Superior temporal gyrus (tissue), 1 donor: ENCODE measurements around the gene HNRNPCL2.
"Not testable (repeated sequence)": the region's sequence is repeated elsewhere in the genome, so short reads cannot be mapped to it uniquely, and the experiment has no call there.

Experiments used
- DNase-seq: peaks from one replicate; pipeline ENCODE4 v3.0.0-alpha.2; 2016; ENCODE audit errors: extremely low spot score

The HNRNPCL2 gene

DNA sequence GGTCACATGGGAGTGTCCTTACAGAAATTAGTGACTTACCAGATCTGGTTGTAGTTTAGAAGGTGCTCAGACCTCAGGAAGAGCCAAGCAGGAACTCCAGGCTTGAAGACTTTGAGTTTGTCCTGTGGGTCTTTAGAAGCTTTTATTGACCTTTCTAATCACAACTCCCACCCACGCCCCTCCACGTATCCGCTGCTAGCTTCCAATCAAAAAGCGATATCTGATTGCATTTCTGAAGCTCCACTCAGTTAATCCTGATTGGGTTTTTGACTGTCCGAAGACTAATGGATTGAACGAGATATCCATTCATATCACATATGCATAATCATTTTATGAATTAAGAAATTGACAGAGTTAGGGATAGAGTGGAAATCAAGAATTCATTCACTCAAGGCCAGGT lies at the start of gene HNRNPCL2:
TSS of gene HNRNPCL2 (minus strand) at position 101 of the 400 bp plus-strand sequence. CDS start 454 bp downstream, outside the sequence.
- not testable (repeated sequence) for DNase-seq

DNA sequence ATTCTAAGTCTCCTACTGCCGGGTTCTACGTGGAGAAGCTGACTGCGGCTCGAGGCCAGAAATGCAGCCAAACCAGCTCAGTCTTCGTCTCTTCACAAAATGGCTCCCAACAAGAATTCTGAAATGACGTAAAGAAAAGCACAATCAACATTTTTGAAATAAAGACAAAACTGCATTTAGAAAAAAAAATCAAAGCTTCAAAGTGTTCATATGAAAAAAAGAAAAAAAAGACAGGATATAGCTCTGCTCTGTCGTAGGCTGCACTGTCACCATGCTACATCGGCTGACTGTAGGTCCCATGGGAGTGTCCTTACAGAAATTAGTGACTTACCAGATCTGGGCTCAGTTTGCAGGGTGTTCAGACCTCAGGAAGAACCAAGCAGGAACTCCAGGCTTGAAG lies 48.9 kb upstream of the HNRNPCL2 start, which contains the start of gene HNRNPCL4:
TSS of gene HNRNPCL4 (minus strand) at position 101 of the 400 bp plus-strand sequence. CDS start 164 bp downstream, outside the sequence.
- DNase-seq, result not testable (repeated sequence)

DNA sequence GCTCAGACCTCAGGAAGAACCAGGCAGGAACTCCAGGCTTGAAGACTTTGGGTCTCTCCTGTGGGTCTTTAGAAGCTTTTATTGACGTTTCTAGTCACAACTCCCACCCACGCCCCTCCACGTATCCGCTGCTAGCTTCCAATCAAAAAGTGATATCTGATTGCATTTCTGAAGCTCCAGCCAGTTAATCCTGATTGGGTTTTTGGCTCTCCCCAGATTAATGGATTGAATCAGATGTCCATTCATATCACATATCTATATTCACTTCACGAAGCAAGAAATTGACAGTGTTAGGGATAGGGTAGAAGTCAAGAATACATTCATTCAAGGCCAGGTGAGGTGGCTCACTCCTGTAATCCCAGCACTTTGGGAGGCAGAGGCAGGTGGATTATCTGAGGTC lies 39.3 kb upstream of the HNRNPCL2 start, which contains the start of gene PRAMEF26:
TSS of gene PRAMEF26 (minus strand) at position 101 of the 400 bp plus-strand sequence. CDS start 2,914 bp downstream, outside the sequence.
- not testable (repeated sequence) for DNase-seq

DNA sequence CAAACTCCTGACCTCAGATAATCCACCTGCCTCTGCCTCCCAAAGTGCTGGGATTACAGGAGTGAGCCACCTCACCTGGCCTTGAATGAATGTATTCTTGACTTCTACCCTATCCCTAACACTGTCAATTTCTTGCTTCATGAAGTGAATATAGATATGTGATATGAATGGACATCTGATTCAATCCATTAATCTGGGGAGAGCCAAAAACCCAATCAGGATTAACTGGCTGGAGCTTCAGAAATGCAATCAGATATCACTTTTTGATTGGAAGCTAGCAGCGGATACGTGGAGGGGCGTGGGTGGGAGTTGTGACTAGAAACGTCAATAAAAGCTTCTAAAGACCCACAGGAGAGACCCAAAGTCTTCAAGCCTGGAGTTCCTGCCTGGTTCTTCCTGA lies 46.2 kb downstream of the HNRNPCL2 start, which contains the start of gene PRAMEF25:
TSS of gene PRAMEF25 (plus strand) at position 301 of the 400 bp plus-strand sequence. CDS start 2,920 bp downstream, outside the sequence.
- not testable (repeated sequence) for DNase-seq
